ENCODE measurements around the gene PRKAG2.

The PRKAG2 gene

GRCh38 chr7:151686016-151686766 is 190.7 kb downstream of the PRKAG2 start:
- no peak for DNase-seq

- DNase-seq, result no peak
Observed at GRCh38 chr7:151684408-151685175, 192.3 kb downstream of the PRKAG2 start.

- DNase-seq, result no peak
Observed at GRCh38 chr7:151683615-151684407, 193.1 kb downstream of the PRKAG2 start.

DNA sequence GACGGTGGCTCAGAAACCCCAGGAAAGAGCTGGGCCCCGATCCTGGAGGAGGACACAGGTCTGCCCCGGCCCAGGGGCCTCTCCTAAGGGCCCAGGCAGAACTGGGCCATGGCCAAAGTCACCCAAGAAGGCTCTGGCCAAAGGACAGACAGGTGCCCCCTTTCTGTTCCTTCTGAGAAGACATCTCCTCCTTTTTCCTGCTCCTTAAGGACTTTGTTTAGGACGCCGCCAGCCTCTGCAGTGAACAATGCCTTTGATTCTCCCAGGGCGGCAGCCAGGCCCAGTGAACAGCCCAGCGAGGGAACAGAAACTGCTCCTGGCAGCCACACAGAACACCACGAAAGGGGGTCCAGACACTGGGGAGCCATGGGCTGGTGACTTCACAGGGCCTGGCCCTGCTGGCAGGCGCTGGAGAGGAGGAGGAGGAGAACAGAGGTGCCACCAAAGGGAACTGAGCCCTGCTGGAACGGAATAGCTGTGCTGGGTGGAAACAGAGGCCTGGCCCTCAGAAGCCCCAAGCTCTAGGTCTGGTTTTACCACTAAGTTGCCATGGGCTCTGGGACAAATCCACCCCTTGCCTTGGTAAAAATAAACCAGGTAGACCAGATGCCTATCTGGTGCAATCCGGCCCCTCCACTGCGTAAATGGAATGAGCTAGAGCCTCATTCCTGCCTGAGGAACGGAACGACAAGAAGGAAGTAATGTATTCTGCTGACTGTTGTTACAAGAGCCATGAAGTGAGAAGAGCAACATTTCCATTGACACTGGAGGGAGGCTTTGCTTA is 193.9 kb downstream of the PRKAG2 start:
- no peak for DNase-seq

- DNase-seq, result no peak
Observed at GRCh38 chr7:151681726-151682125, 195.2 kb downstream of the PRKAG2 start.

- no peak for DNase-seq
Observed at GRCh38 chr7:151680810-151681209, 196.1 kb downstream of the PRKAG2 start.

GRCh38 chr7:151679881-151680612 is 196.9 kb downstream of the PRKAG2 start:
- DNase-seq, result no peak

DNA sequence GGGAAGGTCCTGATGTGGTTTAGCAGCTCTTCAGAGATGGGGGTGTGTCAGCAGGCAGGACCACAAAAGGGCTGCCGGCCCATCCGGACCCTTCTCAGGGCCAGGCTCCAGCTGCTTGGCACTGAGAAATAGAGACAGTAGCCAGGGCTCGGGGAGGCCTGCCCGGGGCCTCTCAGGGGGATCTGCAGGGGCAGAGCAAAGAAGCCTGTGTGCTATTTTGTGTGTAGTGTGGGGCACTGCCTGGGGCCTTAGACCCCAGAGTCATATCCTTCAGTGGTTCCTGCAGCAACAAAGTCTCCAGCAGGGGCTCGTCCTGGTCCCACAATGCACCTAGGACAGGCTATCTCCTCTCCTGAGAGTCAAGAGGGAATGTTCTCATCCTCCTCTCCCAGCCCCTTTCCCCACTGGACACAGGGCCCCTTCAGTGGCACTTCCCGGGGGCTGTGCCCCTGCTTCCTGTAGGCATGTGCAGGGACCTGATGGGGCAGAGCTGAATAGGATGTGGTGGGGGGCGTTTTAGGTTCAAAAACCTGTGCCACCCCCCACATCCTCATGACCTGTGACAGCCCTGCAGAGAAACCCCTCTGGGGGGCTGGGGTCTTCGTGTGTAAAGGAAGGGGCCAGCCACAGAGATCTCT is 197.7 kb downstream of the PRKAG2 start:
- no peak for DNase-seq

- no peak for DNase-seq
Observed at GRCh38 chr7:151678227-151678604, 198.7 kb downstream of the PRKAG2 start.

- no peak for DNase-seq
Observed at GRCh38 chr7:151677581-151678226, 199.2 kb downstream of the PRKAG2 start.

- no peak for DNase-seq
Observed at GRCh38 chr7:151676759-151677158, 200.2 kb downstream of the PRKAG2 start.

GRCh38 chr7:151675196-151675920 is 201.6 kb downstream of the PRKAG2 start:
- DNase-seq, result no peak

DNA sequence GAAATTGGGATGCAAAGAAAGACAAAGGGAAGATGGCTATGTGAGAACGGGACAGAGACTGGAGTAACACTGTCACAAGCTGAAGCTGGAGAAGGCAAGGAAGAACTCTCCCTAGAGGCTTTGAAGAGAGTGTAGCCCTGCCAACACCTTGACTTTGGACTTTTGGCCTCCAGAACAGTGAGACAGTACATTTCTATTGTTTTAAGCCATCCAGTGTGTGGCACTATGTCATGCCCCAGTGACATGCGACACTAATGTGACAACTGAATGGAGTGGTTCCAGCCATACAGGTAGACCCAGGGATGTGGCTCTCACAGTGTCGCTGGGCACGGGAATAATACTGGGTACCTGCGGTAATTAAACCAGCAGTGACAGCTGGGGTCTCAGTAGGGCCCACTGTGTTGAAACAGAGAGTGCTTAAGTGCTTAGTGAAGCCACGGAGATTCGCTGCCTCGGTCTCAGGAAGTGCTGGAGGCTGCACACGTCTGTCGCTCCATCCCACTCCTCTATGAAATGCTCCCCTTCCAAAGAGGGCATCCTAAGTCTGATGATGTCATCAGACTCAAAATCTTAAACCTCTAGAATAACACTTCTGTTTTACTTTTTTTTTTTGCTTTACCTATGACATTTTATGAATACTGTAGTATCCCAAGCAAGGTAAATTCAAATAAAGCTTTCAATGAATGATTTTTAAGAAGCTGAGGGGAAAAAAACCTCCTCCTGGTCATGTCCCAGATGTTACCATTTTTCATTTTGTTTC is 202.6 kb downstream of the PRKAG2 start:
- DNase-seq, result no peak

GRCh38 chr7:151673216-151673615 is 203.7 kb downstream of the PRKAG2 start:
- DNase-seq, result no peak

- no peak for DNase-seq
Observed at GRCh38 chr7:151672716-151673115, 204.2 kb downstream of the PRKAG2 start.

- DNase-seq, result no peak
Observed at GRCh38 chr7:151671514-151671913, 205.4 kb downstream of the PRKAG2 start.

- DNase-seq, result no peak
Observed at GRCh38 chr7:151669762-151670161, 207.2 kb downstream of the PRKAG2 start.

DNA sequence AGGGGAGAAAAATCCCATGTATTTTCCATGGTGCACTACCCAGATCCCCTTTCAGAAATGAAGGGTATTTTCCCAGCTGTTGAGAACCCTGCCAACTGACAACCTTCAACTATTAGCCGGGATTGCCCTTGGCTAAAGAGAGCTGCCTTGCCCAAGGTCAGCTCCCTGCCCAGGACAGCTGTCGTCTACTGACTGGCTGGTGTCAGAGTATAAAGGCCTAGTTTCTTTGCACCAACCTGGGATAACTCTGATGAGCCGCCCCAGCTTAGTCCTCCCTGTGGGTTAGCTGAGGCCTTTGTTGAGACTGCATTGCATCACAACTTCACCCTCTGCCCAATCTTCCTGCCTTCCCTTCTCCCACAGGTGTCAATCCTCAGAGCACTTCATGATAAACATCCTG is 210.0 kb downstream of the PRKAG2 start:
- DNase-seq, result no peak

DNA sequence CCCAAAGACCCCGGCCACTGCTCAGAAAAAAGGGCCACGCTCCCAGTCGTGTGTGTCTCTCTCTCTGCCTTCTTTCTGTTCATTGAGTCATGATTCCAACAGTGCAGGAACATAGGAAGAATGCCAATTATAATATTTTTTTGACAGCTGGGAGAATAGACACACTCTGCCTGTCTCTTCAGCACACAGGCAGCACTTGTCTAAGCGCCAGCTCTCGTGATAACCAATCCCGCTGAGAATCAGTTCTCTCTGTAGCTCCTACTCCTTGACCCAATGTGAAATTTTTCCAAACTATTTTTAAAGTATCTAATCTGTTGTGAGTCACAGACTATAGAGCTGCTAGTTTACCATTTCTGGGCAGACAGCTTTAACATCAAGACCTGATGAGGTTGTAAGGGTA is 211.5 kb downstream of the PRKAG2 start:
- peak; percentile 76 for DNase-seq

DNA sequence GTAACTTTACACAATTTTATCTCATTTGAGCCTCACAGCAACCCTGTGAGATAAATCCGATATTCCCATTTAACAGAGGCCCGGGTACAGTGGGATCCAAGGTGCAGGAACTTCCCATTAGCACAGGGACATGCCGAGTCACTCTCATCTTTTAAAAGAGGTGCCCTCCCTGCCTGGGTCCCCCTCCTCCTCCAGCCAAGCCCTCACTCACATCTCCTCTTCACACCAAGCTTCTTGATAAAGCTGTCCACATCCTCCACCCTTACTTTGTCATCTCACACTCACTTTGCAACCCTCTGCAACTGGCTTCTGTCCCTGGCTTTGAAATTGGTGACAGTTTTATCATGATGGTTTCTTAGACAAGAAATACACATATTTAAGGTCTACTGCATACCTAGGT is 212.6 kb downstream of the PRKAG2 start:
- DNase-seq, result no peak
